ENCODE data around the gene LPP. TPM values are rescaled to one million over a fixed set of nuclear protein-coding genes. Genes with fewer than 3 reads are reported as not detected.

The LPP gene
- total RNA-seq, 1 donor = 196 TPM

GRCh38 chr3:188407158-188407880 lies 253.4 kb downstream of the LPP start:
- no peak for TF ChIP-seq CTCF (IDR thresholded peaks at IDR 0.05; ENCODE audit: insufficient read depth, low read depth, low read length)
- H3K4me3 ChIP-seq (ENCODE audit: low read depth, low read length) = no peak overlapping the region
- DNase-seq (ENCODE audit: low read depth) = peak; percentile 28

GRCh38 chr3:188408831-188409230 lies 254.9 kb downstream of the LPP start:
- H3K4me3 ChIP-seq (ENCODE audit: low read depth, low read length) = no peak overlapping the region
- no peak for TF ChIP-seq CTCF (IDR thresholded peaks at IDR 0.05; ENCODE audit: insufficient read depth, low read depth, low read length)
- DNase-seq (ENCODE audit: low read depth) = no peak

- no peak overlapping the region for H3K4me3 ChIP-seq (ENCODE audit: low read depth, low read length)
- TF ChIP-seq CTCF (IDR thresholded peaks at IDR 0.05; ENCODE audit: insufficient read depth, low read depth, low read length) = no peak
- no peak for DNase-seq (ENCODE audit: low read depth)
Measured at GRCh38 chr3:188411750-188412149, 257.8 kb downstream of the LPP start.

- TF ChIP-seq CTCF (IDR thresholded peaks at IDR 0.05; ENCODE audit: insufficient read depth, low read depth, low read length) = no peak
- DNase-seq (ENCODE audit: low read depth) = no peak
- H3K4me3 ChIP-seq (ENCODE audit: low read depth, low read length) = no peak overlapping the region
Measured at GRCh38 chr3:188415196-188415595, 261.2 kb downstream of the LPP start.

- DNase-seq (ENCODE audit: low read depth) = no peak
- no peak for TF ChIP-seq CTCF (IDR thresholded peaks at IDR 0.05; ENCODE audit: insufficient read depth, low read depth, low read length)
- H3K4me3 ChIP-seq (ENCODE audit: low read depth, low read length) = no peak overlapping the region
Measured at GRCh38 chr3:188416041-188416440, 262.1 kb downstream of the LPP start.

- H3K4me3 ChIP-seq (ENCODE audit: low read depth, low read length) = no peak overlapping the region
- DNase-seq (ENCODE audit: low read depth) = no peak
Measured at GRCh38 chr3:188417271-188417696, 263.3 kb downstream of the LPP start.

More at GRCh38 chr3:188417271-188417696, 263.3 kb downstream of the LPP start:
- no peak for TF ChIP-seq CTCF (IDR thresholded peaks at IDR 0.05; ENCODE audit: insufficient read depth, low read depth, low read length)
